Measurements from ENCODE around the gene ARL6IP1.
"Not testable (repeated sequence)": the region's sequence is repeated elsewhere in the genome, so short reads cannot be mapped to it uniquely, and the experiment has no call there.

DNA sequence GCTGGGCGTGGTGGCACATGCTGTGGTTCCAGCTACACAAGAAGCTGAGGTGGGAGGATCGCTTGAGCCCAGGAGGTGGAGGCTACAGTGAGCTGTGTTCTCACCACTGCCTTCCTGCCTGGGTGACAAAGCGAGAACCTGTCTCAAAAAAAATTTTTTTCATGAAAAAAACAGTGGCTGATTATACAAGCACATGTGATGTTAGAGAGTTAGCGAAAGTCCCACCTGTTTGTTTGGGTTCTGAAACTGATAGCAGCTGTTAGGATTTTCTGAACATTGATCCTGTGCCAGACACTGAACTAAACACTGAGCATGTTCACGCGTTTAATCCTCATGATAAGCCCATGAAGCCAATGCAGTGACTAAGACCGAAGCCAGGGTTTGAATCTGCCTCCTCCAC, 34.1 kb downstream of the ARL6IP1 start:
- TF ChIP-seq, protein P1, sequence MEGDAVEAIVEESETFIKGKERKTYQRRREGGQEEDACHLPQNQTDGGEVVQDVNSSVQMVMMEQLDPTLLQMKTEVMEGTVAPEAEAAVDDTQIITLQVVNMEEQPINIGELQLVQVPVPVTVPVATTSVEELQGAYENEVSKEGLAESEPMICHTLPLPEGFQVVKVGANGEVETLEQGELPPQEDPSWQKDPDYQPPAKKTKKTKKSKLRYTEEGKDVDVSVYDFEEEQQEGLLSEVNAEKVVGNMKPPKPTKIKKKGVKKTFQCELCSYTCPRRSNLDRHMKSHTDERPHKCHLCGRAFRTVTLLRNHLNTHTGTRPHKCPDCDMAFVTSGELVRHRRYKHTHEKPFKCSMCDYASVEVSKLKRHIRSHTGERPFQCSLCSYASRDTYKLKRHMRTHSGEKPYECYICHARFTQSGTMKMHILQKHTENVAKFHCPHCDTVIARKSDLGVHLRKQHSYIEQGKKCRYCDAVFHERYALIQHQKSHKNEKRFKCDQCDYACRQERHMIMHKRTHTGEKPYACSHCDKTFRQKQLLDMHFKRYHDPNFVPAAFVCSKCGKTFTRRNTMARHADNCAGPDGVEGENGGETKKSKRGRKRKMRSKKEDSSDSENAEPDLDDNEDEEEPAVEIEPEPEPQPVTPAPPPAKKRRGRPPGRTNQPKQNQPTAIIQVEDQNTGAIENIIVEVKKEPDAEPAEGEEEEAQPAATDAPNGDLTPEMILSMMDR (optimal IDR thresholded peaks at IDR 0.05 in 1 of 3, IDR thresholded peaks at IDR 0.05 in 1 of 3, conservative IDR thresholded peaks at IDR 0.05 in 1 of 3; ENCODE audit: extremely low read depth in 1 of 3, insufficient read depth in 2 of 3, low read length in 3 of 3) = not testable (repeated sequence)
- TF ChIP-seq EZH2 (IDR thresholded peaks at IDR 0.05; ENCODE audit: low read length) = not testable (repeated sequence)

Measured in keratinocyte (primary cell).